H1 (cell line): ENCODE measurements around the gene TSEN2. TPM values are rescaled to one million over a fixed set of nuclear protein-coding genes. Genes with fewer than 3 reads are reported as not detected.

Source experiments
- CTCF ChIA-PET: fragments of 300-600 bp; sonication (Branson Sonifier 250); formaldehyde crosslinking; loops from one replicate; lab custom pipeline; 2021; ENCODE audit not compliant: partially characterized antibody; lab: Charles Lee
- POLR2A ChIA-PET: fragments of 300-600 bp; sonication (Branson Sonifier 250); formaldehyde crosslinking; loops from one replicate; lab custom pipeline; 2021; ENCODE audit warnings: inconsistent platforms; ENCODE audit not compliant: partially characterized antibody; lab: Charles Lee
- DNase-seq, 2 experiments: peaks; one replicate each; pipeline versions ENCODE4 v3.0.0 to v3.0.0-alpha.2; 2010 to 2022; ENCODE audit warnings: low spot score in 2 of 2, low read depth in 1 of 2, mixed read lengths in 1 of 2
- FAIRE-seq: peaks from 2 replicates; lab custom pipeline; 2011; peaks lifted over from hg19 to GRCh38; lab: Jason Lieb, UNC
- H2AFZ ChIP-seq: 2 replicates; pipeline ENCODE4 v1.8.1; 2012; ENCODE audit warnings: low read length, inconsistent platforms
- H2AK5ac ChIP-seq: 2 replicates; pipeline ENCODE4 v1.6.1; 2013; ENCODE audit warnings: low read depth, low read length
- H2BK120ac ChIP-seq: replicated peaks from 2 replicates; pipeline ENCODE3; 2013; ENCODE audit warnings: low read depth, low read length, inconsistent platforms
- H2BK12ac ChIP-seq: 2 replicates; pipeline ENCODE4 v1.6.1; 2013; ENCODE audit warnings: low read depth, low read length
- H2BK15ac ChIP-seq: 2 replicates; pipeline ENCODE4 v1.6.1; 2013; ENCODE audit warnings: low read length
- H2BK20ac ChIP-seq: 2 replicates; pipeline ENCODE4 v1.6.1; 2013; ENCODE audit warnings: low read length
- H2BK5ac ChIP-seq: 2 replicates; pipeline ENCODE4 v1.6.1; 2013; ENCODE audit warnings: low read depth, low read length
- H3K14ac ChIP-seq: 2 replicates; pipeline ENCODE4 v1.6.1; 2013; ENCODE audit warnings: inconsistent platforms; ENCODE audit not compliant: insufficient read length
- H3K18ac ChIP-seq: 2 replicates; pipeline ENCODE4 v1.6.1; 2013; ENCODE audit warnings: low read length; ENCODE audit errors: extremely low read depth
- H3K23ac ChIP-seq: 2 replicates; pipeline ENCODE4 v1.6.1; 2013; ENCODE audit warnings: inconsistent platforms; ENCODE audit not compliant: insufficient read length
- H3K23me2 ChIP-seq: 2 replicates; pipeline ENCODE4 v1.6.1; 2013; ENCODE audit warnings: low read depth, low read length
- H3K27ac ChIP-seq: 2 replicates; pipeline ENCODE4 v1.6.1; 2011; ENCODE audit warnings: low read depth, low read length, inconsistent platforms
- H3K27me3 ChIP-seq, 4 experiments: replicated peaks in 1 of 4; 1 replicate in 1 of 4; 2 replicates in 3 of 4; pipeline versions ENCODE4 v1.6.1 to v1.8.1; 2011 to 2013; ENCODE audit warnings: low read length in 3 of 4, mild to moderate bottlenecking in 3 of 4, inconsistent platforms in 2 of 4, mixed read lengths in 2 of 4, moderate library complexity in 1 of 4; ENCODE audit not compliant: control insufficient read depth in 3 of 4, insufficient read depth in 3 of 4; ENCODE audit errors: extremely low read depth in 1 of 4
- H3K36me3 ChIP-seq, 4 experiments: 2 replicates each; pipeline versions ENCODE4 v1.6.1 to v1.8.1; 2011 to 2013; ENCODE audit warnings: mild to moderate bottlenecking in 4 of 4, low read length in 3 of 4, moderate library complexity in 2 of 4, control low read depth in 1 of 4, inconsistent platforms in 1 of 4; ENCODE audit not compliant: insufficient read depth in 4 of 4, control insufficient read depth in 2 of 4
- H3K4ac ChIP-seq: replicated peaks from 2 replicates; pipeline ENCODE3; 2013; ENCODE audit warnings: low read length, low read depth, mixed read lengths, inconsistent platforms; ENCODE audit not compliant: insufficient read length
- H3K4me1 ChIP-seq, 4 experiments: replicated peaks in 1 of 4; 1 replicate in 1 of 4; 2 replicates in 3 of 4; pipeline versions ENCODE4 v1.6.1 to v1.8.1; 2011 to 2013; ENCODE audit warnings: low read length in 3 of 4, inconsistent platforms in 2 of 4, mixed read lengths in 1 of 4; ENCODE audit not compliant: insufficient read depth in 4 of 4, control insufficient read depth in 3 of 4
- H3K4me2 ChIP-seq, 2 experiments: 2 replicates each; pipeline versions ENCODE4 v1.6.1 to v1.8.1; 2011 to 2013; ENCODE audit warnings: low read depth in 2 of 2, low read length in 2 of 2, control low read depth in 1 of 2, inconsistent platforms in 1 of 2, mild to moderate bottlenecking in 1 of 2; ENCODE audit not compliant: insufficient read depth in 1 of 2
- H3K4me3 ChIP-seq, 4 experiments: fragments of 200-600, 300-600 bp in 1 of 4; sonication (generic), shearing (Covaris generic), sonication (Bioruptor Twin) in 1 of 4; 2 replicates each; pipeline versions ENCODE4 v1.5.1 to v1.8.1; 2011 to 2016; ENCODE audit warnings: low read length in 4 of 4, low read depth in 3 of 4, control low read depth in 2 of 4, inconsistent platforms in 2 of 4, mild to moderate bottlenecking in 2 of 4, mixed read lengths in 1 of 4, moderate library complexity in 1 of 4; ENCODE audit not compliant: insufficient read depth in 2 of 4; ENCODE audit errors: extremely low read depth in 1 of 4
- H3K56ac ChIP-seq: replicated peaks from 2 replicates; pipeline ENCODE3; 2013; ENCODE audit warnings: low read depth, mild to moderate bottlenecking, mixed read lengths, low read length, inconsistent platforms; ENCODE audit not compliant: insufficient read length
- H3K79me1 ChIP-seq: 2 replicates; pipeline ENCODE4 v1.6.1; 2013; ENCODE audit warnings: low read depth, low read length, control low read depth
- H3K79me2 ChIP-seq, 2 experiments: 2 replicates each; pipeline versions ENCODE4 v1.6.1 to v1.8.1; 2012 to 2013; ENCODE audit warnings: low read length in 2 of 2, mild to moderate bottlenecking in 2 of 2, inconsistent platforms in 1 of 2; ENCODE audit not compliant: insufficient read depth in 2 of 2, control insufficient read depth in 1 of 2
- H3K9ac ChIP-seq, 4 experiments: replicated peaks in 1 of 4; 1 replicate in 1 of 4; 2 replicates in 3 of 4; pipeline versions ENCODE4 v1.6.1 to v1.8.1; 2011 to 2013; ENCODE audit warnings: low read depth in 3 of 4, low read length in 3 of 4, control low read depth in 2 of 4, mild to moderate bottlenecking in 2 of 4, moderate library complexity in 2 of 4, inconsistent platforms in 1 of 4; ENCODE audit errors: extremely low read depth in 1 of 4
- H3K9me3 ChIP-seq, 2 experiments: 2 replicates each; pipeline versions ENCODE4 v1.6.1 to v1.8.1; 2012 to 2013; ENCODE audit warnings: mild to moderate bottlenecking in 2 of 2, moderate library complexity in 2 of 2, control low read depth in 1 of 2, inconsistent platforms in 1 of 2, low read depth in 1 of 2, low read length in 1 of 2, mixed read lengths in 1 of 2; ENCODE audit not compliant: insufficient read depth in 2 of 2
- H4K20me1 ChIP-seq, 2 experiments: replicated peaks in 1 of 2; 2 replicates each; pipeline versions ENCODE3 to v1.8.1; 2011 to 2013; ENCODE audit warnings: inconsistent platforms in 2 of 2, low read length in 2 of 2, mild to moderate bottlenecking in 1 of 2; ENCODE audit not compliant: insufficient read depth in 2 of 2, control insufficient read depth in 1 of 2
- H4K5ac ChIP-seq: 2 replicates; pipeline ENCODE4 v1.6.1; 2013; ENCODE audit warnings: low read length, low read depth, mixed read lengths, inconsistent platforms; ENCODE audit not compliant: insufficient read length
- H4K8ac ChIP-seq: 2 replicates; pipeline ENCODE4 v1.8.0; 2013; ENCODE audit warnings: mild to moderate bottlenecking, moderate library complexity, low read length, inconsistent platforms; ENCODE audit not compliant: insufficient read depth; ENCODE audit errors: extremely low read depth
- H4K91ac ChIP-seq: replicated peaks from 2 replicates; pipeline ENCODE3; 2013; ENCODE audit warnings: low read length, mixed read lengths, inconsistent platforms; ENCODE audit not compliant: insufficient read length
- BRCA1 ChIP-seq: IDR thresholded peaks from 2 replicates; pipeline ENCODE4 v1.6.1; 2012; ENCODE audit warnings: low read depth, low read length, improper control_type of control experiment
- CTBP2 ChIP-seq: IDR thresholded peaks from 2 replicates; pipeline ENCODE4 v1.7.0; 2011; ENCODE audit warnings: borderline replicate concordance, mild to moderate bottlenecking, moderate library complexity, mixed read lengths, low read length; ENCODE audit not compliant: insufficient read depth, insufficient read length
- GABPA ChIP-seq: IDR thresholded peaks from 2 replicates; pipeline ENCODE4 v1.6.1; 2011; ENCODE audit warnings: mild to moderate bottlenecking, low read length, moderate library complexity, borderline replicate concordance; ENCODE audit not compliant: insufficient read depth
- HDAC6 ChIP-seq: IDR thresholded peaks from one replicate; pipeline ENCODE4 v1.7.1; 2012; ENCODE audit warnings: low read depth, mild to moderate bottlenecking, inconsistent platforms, low read length, moderate library complexity
- KDM1A ChIP-seq: fragments of 200-600, 300-600 bp; sonication (generic); IDR thresholded peaks from 2 replicates; pipeline ENCODE4 v1.7.1; 2016; ENCODE audit warnings: mild to moderate bottlenecking, low read length, borderline replicate concordance
- NRF1 ChIP-seq: IDR thresholded peaks from 2 replicates; pipeline ENCODE4 v1.6.1; 2011; ENCODE audit warnings: mild to moderate bottlenecking, low read depth, low read length, improper control_type of control experiment
- PHF8 ChIP-seq: fragments of 200-600 bp; sonication (generic); conservative IDR thresholded peaks from 2 replicates; pipeline ENCODE4 v1.7.1; 2012; ENCODE audit warnings: low read depth, mild to moderate bottlenecking, inconsistent platforms, low read length, moderate library complexity
- POU5F1 ChIP-seq: IDR thresholded peaks from 2 replicates; pipeline ENCODE4 v1.6.1; 2011; ENCODE audit warnings: low read depth, mild to moderate bottlenecking, low read length, moderate library complexity
- SIN3A ChIP-seq, 2 experiments: IDR thresholded peaks in 1 of 2; conservative IDR thresholded peaks in 1 of 2; 2 replicates each; pipeline ENCODE4 v1.6.1; 2011 to 2012; ENCODE audit warnings: low read length in 2 of 2, improper control_type of control experiment in 1 of 2, low read depth in 1 of 2, mild to moderate bottlenecking in 1 of 2
- SIRT6 ChIP-seq: IDR thresholded peaks from one replicate; pipeline ENCODE4 v1.7.1; 2012; ENCODE audit warnings: low read length, inconsistent platforms
- SP4 ChIP-seq: IDR thresholded peaks from 2 replicates; pipeline ENCODE4 v1.6.1; 2012; ENCODE audit warnings: low read length, inconsistent platforms
- TAF1 ChIP-seq: IDR thresholded peaks from 2 replicates; pipeline ENCODE4 v1.6.1; 2011; ENCODE audit warnings: mild to moderate bottlenecking, low read depth, low read length
- ZNF274 ChIP-seq: IDR thresholded peaks from 2 replicates; pipeline ENCODE4 v1.7.0; 2012; ENCODE audit warnings: low read length, borderline replicate concordance; ENCODE audit errors: extremely low read depth
- whole genome bisulfite sequencing, 2 experiments: shearing (Covaris generic) in 1 of 2; methylation state at CpG; one replicate each; pipeline versions ENCODE4 v1.1.6 to v1.1.7; 2013 to 2015; ENCODE audit warnings: low lambda C conversion rate in 2 of 2, mixed read lengths in 2 of 2, inconsistent platforms in 1 of 2, low coverage in 1 of 2, missing lambda C conversion rate in 1 of 2; ENCODE audit not compliant: insufficient replicate concordance in 2 of 2, insufficient coverage in 1 of 2, insufficient read length in 1 of 2; ENCODE audit errors: extremely low coverage in 1 of 2, missing lambda C conversion rate in 1 of 2; 5-methylcytosine and 5-hydroxymethylcytosine counted together
- polyA plus RNA-seq, 7 experiments: library from polyadenylated mRNA; depleted of rRNA in 3 of 7; stranded (reverse) in 5 of 7; unstranded in 2 of 7; fragments of >200 nt in 5 of 7; fragments of 200-250 nt in 2 of 7; gene quantifications; 1 replicate in 5 of 7; 2 replicates in 1 of 7; 4 replicates in 1 of 7; pipeline versions ENCODE4 v1.2.1 to v1.2.3, GENCODE V29; 2011 to 2013; ENCODE audit warnings: missing spikeins in 2 of 7, mixed read lengths in 2 of 7
- total RNA-seq: library from RNA; stranded (reverse); fragmentation: NEBNext Ultra II Directional; extraction: Animal tissue kit (Norgen Biotek cat#: 25700); gene quantifications from 2 replicates; pipeline ENCODE4 v1.2.1, GENCODE V29; 2021
- TF ChIP-seq, protein P1 (sequence below): IDR thresholded peaks from 2 replicates; pipeline ENCODE4 v1.6.1; 2012; ENCODE audit warnings: inconsistent platforms

TSEN2 gene
- total and polyA plus RNA-seq, 2 of the 8 experiments (the other 6 are each of a cell fraction or from before 2014, with no cell fraction given): 16.1 to 22.4 TPM

DNA sequence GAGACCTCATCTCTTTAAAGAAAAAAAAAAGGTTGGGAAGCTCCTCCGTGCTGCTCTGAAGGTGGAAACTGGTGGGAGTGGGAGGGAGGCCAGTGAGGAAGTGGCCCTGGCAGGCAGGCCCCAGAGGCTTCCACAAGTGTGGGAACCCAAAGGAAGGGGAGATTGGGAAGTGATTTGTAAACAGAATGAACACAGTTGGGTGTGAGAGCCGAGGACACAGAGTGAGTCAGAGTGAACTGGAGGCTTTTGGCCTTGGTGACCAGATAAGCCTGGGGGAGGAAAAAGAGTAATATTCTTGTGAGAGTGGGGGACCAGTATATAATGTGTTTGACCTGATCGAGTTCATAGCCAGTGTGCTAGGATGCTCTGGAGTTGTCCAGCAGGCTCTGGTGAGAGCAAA lies 95.6 kb downstream of the TSEN2 start:
- Histone ChIP-seq H3K9ac (no peak overlapping the region), H3K9me3 (no peaks in the 10 kb centered on the region), H2AK5ac (no peak overlapping the region), H3K4me3 (no peak overlapping the region), H3K27me3 (no peaks in the 10 kb centered on the region), H3K23me2 (no peaks in the 10 kb centered on the region; the same call in 1 of the 2 replicates), H3K79me2 (no peaks in the 10 kb centered on the region), H2BK120ac (no peak overlapping the region), H3K18ac (no peak overlapping the region), H4K5ac (no peak overlapping the region), H2BK15ac (no peak overlapping the region), H2BK12ac (no peak overlapping the region), H4K8ac (no peak overlapping the region), H3K4ac (no peak overlapping the region), H3K4me1 (no peaks in the 10 kb centered on the region), H4K91ac (no peak overlapping the region), H3K56ac (no peak overlapping the region), H3K23ac (no peak overlapping the region), H4K20me1 (peaks cover 5 to 6% of the 10 kb centered on the region in 2 experiments), H3K14ac (no peak overlapping the region), H2AFZ (no peak overlapping the region), H3K79me1 (no peaks in the 10 kb centered on the region), H3K36me3 (peaks cover 21 to 77% (median 35%) of the 10 kb centered on the region in 4 experiments), H2BK20ac (no peak overlapping the region), H3K27ac (no peak overlapping the region), H2BK5ac (no peak overlapping the region), H3K4me2 (no peak overlapping the region)
- FAIRE-seq (no peak), DNase-seq (no peak)
- ChIA-PET POLR2A (interaction anchor here (0.9 kb wide), 1 partner anchor 16 kb away, joined by 3 read pairs; no protein-coding TSS in a partner anchor), CTCF (no interaction called here)
- 81% methylated on average over 3 of the region's 3 CpGs; no CpG with 5 or more reads in 1 of the 2 experiments for WGBS, 2 experiments
- TF ChIP-seq SIRT6 (no peak), POU5F1 (no peak), NRF1 (no peak), KDM1A (no peak), BRCA1 (no peak), GABPA (no peak), SIN3A (conservative IDR thresholded peaks at IDR 0.05 in 1 of 2, IDR thresholded peaks at IDR 0.05 in 1 of 2; ENCODE audit: low read depth in 1 of 2, low read length in 2 of 2) (no peak), PHF8 (no peak), HDAC6 (no peak), ZNF274 (no peak), TAF1 (no peak), CTBP2 (no peak), SP4 (no peak)
- TF ChIP-seq, protein P1, sequence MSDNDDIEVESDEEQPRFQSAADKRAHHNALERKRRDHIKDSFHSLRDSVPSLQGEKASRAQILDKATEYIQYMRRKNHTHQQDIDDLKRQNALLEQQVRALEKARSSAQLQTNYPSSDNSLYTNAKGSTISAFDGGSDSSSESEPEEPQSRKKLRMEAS: no peak
